GM19468 (cell line): Measurements from ENCODE around the gene UST.
"Not testable (repeated sequence)": the region's sequence is repeated elsewhere in the genome, so short reads cannot be mapped to it uniquely, and the experiment has no call there.

Source experiments
- ATAC-seq: cut with Tn5 transposase; IDR thresholded peaks from one replicate; pipeline ENCODE4 v1.9.1; 2021; ENCODE audit warnings: mild to moderate bottlenecking, moderate library complexity, moderate number of reproducible peaks; ENCODE audit not compliant: unreplicated experiment; ENCODE audit errors: extremely low read depth

Gene UST

DNA sequence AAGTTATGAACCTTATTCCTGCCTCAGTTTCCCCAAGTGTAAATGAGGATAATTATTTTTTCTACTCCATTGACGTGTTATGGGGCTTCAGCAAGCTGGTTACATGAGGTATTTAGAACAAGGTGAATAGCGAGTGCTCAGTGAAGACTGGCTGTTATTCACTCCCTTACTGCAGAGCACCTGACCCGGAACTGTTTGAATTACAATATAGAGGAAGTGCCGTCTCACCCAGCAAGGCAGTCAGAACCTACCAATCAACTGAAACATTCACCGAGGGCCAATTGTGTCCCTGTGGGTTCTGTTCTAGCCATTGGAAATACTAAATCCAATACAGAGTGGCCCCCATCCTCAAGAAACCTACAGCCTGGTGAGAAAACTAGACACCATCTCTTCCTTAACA, 216.9 kb downstream of the UST start:
- ATAC-seq: no peak

DNA sequence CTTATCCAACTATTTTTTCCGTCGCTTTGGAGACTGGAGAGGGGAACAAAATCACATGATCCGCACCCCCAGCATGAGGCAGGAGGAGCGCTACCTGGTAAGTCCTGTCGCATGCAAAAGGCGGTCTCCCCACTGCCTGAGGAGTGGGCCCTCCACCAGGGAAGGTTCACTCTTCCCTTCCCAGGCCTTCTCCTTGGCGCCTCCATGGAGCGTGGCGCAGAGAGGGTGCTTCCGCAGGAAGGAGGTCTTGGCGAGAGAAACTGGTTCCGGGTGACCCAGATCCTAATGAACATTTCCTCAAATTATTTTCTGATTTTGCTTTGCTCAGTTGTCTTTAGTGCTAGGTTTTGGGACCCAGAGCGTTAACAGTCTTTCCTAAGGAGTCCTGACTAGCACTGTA, 217.6 kb downstream of the UST start:
- ATAC-seq: no peak

DNA sequence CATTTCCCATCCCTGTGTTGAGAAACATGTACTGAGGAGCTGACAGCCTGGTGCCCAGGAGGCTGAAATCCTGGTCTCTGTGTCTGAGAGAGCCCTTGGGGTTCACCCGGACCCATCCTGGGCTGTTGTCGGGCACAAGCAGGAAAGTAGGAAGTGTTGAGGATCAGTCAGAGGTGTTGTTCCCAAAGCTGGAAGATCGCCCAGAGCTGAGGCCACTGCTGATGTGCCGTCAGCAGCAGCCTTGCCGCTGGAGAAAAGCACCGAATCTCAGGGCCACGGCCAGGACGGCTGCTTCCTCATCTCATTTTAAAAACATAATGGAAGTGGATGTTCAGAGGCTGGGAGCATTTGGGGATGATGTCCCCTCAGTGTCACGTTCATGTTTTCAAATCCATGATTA, 218.5 kb downstream of the UST start:
- no peak for ATAC-seq

DNA sequence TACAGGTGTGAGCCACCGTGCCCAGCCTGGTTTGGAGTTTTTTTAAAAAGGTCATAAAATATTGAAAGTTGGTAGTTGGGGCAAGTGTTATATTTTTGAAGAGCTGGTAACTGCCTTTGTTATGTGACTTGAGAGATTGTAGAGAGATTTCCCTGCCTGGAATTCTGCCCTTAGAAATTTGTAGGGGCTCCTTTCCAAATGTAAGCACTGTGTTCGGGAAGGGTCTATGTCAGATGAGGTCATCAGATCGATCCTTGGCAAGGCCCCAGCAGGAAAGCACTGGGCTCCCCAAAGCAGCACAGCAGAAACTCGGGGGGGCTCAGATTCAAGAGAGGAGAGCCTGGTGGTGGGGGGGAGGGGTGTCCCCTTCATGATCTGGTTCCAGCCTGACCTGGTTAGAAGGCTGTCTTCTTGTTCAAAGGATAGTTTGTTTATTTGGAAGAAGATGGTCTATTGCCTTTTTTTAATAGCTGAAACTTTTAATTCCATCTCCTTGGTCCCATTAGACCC, 220.2 kb downstream of the UST start:
- no peak for ATAC-seq

DNA sequence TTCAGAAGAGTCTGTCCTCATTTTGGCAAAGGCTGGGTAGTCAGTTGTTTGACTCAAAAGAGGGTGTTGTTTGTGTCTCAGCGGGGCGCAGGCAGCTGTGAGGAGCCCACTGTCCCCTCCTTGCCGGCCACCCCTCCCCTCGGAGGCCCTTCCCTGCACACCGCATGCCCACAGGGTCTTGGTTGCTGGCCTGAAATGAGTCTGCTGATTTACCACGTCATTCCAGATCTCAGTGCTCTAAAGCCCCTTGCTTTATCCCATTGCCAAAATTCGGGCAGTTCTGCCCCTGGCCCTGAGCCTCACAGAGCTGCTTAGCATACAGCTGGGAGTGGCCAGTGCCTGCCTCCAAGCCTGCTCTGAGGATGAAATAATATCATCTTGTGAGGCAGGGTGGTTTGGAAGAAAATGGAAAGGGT, 220.7 kb downstream of the UST start:
- no peak for ATAC-seq

DNA sequence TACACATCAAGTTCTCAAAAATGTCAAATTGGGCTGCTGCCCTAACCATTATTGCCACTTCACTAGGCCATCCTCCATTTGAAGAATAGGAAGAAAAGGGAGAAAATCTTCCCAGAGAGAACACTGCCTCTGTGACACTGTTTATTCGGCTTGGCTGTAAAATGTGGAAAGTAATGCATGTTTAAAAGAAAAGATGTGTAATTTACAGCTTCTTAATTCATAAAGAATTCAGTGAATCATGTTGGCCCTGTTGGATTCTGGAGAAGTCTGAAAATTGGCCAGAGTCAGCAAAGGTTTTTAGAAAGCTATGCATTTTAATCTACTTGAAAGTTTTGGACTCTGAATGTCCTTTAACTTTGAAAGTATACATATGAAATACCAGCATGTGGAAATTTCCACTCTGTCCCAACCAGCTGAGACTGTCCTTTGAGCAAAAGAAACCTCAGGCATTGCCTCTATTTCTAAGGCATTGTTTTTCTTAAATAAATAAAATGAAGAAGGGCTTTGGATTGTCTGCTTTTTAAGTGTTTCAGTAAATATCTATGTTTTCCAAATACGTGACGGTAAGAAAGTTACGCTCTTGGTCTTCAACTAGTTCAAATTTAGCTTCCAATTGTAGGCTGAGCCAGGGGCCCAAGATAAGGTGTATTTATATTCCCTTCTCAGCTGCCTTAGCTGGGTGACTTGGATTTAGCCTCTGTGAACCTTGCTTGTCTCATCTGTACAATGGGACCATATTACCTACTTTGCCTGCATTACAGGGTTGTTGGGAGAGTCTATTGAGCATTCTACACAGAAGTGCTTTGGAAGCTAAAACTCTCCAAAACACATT, 222.2 kb downstream of the UST start:
- no peak for ATAC-seq

DNA sequence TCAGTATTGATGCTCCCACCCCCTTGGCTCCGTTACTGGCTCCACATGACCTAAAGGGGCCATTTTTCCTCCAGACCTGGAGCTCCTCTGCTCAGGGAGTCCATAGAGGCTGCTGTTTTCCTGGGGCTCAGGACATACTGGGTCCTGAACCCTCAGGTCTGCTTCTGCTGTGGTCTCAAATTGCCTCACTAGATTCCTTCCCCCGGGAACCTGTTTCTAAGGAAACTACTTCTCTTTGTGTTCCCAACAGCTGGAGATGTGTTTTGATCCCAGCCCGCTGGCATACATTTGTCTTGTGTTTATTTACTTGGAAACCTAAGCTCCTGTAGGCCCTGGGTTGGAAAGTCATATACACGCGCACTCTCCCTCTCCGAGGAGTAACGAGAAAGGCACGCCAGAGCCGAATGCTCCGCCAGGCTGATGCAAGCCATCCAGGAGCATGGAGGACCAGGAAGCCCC, 222.8 kb downstream of the UST start:
- ATAC-seq: no peak

DNA sequence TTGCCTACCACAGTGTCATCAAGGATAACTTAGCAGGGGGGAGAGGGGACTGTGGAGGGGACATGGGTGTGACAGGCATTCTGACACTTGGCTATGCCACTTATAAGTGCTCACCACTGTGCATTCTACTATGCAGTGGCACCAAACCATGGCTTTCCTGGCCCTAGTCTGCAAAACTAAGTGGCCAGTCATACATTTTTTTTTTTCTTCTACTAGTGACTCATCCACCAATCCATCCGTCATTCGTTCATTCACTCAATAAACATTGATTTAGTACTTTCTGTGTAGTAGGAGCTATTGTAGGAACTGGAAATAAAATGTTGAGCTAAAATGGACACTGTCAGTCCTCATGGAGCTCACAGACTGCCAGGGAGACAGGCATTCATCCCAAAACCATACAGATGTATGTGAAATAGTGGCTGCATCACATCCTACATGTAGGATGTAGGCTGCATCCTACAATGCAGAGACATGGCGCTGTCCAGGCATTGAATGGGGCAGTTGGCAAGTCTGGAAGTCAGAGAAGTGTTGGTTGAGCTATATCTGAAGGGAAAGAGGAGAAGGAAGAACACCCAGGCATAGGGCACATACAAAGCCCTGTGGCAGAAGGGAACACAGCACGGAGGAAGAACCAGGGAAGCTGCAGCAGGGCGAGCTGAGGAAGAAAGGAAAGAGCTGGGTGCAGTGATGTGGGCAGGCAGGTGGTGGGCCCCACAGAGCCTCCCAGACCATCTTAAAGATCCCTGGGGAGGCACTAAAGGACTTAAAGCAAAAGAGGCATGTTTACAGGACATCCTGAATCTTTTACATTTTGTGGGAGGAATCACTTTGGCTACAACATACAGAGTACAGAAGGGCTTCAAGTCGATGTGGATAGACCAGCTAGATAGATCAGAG, 224.4 kb downstream of the UST start:
- ATAC-seq: no peak

DNA sequence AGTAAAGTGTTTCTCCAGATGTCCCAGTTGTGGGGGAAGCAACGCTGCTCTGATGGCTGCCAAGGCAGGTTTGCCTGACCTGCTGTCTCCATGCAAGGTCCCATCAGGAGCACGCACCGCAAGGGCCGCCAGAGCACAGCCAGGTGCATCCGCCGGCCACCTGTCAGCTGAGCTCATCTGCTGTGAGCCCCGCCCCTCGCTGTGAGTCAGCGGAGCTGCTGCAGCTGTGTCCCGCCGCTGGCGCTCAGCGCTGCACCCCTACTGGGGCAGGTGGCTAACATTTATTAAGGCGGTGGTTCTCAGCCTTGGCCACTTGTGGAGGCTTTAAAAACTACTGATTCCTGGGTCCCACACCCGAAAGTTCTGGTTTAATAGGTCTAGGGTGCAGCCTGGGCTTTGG, 225.7 kb downstream of the UST start:
- peak; percentile 76 for ATAC-seq

DNA sequence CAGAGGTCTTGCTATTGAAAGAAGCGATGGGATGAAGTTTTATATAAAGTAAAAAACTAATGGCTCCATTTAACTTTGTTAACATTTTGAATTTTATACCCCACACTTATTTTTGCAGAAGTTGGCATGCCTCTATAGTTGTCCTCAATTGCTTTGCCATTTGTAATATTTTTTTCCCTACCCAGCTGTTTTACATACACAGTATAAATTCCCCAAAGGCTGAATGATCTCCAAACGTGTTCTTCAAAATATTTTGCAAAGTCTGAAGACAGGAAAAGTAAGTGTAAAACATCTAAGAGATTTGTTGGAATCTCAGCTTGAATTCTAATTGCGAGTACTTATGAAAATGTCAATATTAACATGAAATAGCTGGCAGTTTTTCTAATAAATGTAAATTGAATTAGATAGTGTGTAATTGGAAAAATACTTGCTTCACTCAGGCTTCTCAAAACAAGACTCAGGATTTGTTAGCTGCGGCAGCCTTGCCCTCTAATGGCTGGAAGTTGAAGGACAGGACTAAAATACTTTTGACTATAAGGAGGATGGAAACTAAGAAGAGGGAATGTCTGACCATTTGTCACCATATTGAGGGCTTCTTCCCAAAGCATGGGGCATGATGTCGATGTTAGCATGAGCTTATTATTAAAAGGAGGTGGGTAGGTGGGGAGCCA, 226.8 kb downstream of the UST start:
- no peak for ATAC-seq

DNA sequence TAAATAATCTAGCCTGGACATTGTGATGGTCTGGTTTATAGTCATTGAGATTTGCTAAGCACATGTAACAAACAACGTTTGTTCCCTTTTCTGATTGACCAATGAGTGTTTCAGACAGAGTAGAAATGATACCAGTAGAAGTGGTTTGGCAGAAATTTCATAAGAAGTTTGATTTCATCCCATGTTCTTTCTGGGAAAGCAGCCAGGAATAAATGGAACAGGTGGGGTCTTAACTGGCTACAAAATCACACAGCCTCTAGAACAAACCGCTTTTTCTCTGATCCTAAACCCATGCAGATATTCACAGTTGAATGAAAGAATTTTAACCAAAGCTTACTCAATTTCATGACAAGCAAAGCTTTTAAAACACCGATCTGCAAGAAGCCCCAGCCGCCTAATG, 227.5 kb downstream of the UST start:
- no peak for ATAC-seq

DNA sequence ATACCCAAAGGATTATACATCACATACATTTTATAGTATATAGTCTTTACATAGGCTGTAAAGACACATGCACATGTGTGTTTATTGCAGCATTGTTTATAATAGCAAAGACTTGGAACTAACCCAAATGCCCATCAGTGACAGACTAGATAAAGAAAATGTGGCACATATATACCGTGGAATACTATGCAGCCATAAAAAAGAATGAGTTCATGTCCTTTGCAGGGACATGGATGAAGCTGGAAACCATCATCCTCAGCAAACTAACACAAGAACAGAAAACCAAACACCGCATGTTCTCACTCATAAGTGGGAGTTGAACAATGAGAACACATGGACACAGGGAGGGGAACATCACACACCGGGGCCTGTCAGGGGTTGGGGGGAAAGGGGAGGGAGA, 231.5 kb downstream of the UST start:
- not testable (repeated sequence) for ATAC-seq

DNA sequence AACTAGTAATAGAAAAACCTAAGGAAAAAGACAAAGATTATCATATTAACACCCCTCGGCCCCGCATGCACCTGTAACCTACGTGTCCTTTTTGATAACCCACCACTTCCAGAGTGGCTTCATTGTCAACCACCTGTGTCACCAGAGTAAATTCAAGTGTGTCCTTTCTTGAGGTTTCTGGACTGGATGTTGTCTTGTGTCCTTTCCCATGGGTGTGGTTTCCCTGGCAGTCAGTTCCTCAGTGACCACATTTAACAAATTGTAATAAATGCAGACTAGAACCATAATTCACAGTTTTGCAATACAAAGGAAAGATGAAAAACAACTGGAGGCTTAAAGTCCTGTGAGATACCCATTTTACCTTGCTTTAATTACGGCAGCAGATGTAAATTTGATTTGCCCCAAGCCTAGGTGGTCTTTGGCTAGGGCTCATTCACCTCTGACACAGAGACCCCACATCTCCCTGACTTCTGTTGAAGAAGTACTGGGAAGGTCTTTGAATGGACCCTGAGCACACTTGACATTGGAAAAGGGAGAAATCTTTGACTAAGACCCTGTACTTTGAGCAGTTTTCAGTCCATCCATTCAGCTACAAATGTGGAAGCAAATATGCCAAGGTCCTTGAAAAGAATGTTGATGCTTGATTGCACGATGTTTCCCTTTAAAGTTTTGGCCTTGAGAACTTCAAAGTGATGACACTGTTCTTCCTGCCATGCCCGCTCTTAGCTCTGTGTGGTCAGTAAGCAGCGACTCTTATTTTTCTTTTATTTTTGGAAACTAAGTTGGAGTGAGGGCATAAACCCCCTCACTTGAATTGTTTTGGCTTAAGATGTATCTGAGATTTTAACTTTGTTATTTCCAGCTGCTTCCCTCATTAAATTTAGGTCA, 232.4 kb downstream of the UST start:
- no peak for ATAC-seq

DNA sequence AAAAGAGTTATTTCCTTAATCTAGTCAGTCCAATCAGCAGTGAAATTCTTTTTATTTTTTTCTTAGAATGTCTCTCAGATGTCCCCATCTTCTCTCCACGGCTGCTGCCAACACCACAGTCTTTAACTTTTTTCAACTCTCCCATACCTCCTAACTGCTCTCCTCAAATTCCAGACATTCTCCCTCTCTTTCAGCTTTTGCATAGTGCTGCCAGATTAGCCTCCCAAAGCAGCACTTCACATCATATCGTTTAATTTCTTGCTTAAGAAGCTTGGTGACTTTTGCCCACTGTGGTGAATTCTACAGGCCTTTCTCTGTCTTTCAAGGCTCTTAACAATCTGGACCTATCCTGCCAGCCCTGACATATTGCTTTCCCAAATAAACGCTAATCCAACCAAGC, 233.4 kb downstream of the UST start:
- no peak for ATAC-seq

DNA sequence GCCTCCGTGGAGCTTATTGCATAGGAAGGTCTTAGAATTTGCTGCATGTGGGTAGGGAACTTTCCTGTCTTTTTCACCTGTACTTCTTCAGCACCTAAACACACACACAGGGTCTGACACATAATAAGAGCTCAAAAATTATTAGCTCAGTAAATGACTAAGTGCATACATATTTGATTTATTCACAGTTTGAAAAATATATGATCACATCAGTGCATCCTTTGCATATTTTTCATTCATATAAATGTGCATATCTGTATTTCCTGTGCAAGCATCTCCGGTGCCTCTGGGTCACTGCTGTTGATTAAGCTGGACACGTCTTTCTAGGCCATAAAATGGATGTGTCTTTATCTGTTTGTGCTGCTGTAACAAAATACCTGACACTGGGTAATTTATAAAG, 234.7 kb downstream of the UST start:
- ATAC-seq: no peak

DNA sequence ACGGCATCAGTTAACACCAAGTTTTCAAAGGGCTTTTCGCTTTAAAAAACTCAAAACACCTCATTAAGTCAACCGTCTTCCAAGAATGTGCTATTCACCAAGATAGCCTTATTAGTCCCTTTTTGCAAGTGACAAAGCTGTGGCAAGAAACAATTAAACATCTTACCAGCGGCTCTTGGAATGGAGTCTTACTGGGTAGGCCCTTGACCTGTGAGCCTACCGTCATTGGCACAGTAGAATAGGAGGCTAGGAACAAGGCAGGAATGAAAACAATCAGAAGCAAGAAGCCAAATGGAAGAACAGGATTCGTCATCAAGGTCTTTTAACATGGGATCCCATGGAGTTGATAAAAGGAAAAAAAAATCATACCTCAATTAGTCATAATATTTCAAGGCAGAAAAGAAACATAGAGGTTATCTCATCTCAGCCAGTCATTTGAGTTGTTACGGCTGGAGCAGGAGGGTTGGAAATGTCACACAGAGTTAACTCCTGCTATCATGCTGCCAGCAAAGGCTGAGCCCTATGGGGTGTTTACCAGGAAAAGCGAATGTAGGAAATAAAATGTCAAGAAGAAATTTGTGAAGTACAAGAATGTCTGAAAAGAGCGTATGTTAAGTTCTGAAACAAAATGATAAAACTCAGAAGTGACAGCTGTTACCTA, 236.4 kb downstream of the UST start:
- no peak for ATAC-seq

DNA sequence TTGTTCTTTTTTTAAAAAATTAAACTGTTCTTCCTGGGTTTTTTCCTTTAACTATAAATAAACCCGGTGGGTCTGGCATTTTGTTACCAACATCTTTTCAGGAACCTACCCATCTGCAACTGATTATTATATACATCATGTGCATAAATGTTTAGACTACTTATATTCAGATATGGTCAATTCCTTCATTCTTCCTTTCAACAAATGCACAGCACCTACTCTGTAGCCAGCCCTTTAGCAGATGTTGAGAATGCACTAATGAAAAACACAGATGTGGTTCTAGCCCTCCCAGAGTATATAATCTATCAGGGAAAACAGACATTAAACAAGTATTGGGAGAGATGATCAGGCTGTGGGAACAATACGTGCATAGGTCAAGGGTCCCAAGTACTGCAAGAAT, 237.1 kb downstream of the UST start:
- no peak for ATAC-seq

DNA sequence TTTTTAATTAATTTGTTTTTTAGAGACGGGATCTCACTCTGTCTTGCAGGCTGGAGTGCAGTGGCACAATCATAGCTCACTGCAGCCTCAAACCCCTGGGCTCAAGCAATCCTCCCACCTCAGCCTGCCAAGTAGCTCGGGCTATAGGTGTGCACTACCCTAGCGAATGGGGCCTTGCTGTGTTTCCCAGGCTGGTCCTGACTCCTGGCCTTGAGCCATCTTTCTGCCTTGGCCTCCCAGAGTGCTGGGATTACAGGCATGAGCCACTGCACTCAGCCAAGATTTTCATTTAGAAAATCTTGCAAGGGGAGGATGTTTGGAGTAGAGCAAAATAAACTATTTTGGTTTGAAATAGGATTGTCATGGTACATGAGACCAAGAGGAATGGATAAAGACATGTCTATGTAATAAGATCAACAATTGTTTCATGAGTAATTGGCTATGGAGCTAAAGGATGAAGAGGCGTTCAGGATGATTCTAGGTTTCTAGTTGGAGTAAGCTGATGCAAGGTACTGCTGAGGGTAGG, 237.8 kb downstream of the UST start:
- no peak for ATAC-seq

DNA sequence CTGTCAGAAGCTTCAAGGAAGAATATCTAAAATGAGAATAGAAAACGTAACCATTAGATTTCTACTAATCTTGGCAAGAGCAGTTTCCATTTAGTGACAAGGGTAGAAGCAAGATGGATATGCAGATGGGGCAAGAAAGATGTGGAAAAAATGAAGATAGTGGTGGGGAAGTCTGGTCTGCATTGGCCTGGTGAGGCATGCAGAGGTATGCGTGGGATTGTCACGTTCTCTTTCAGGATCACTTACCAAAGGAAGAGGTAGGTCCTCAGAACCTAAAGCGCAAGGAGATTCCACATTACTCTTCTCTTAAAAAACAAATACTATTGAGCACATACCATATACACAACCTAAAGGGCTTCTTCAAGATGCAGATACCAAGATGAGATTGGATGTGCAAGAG, 238.7 kb downstream of the UST start:
- ATAC-seq: no peak
